ENCODE data around the gene LDLRAD4. TPM values are rescaled to one million over a fixed set of nuclear protein-coding genes. Genes with fewer than 3 reads are reported as not detected.
A peak's percentile ranks its signal among the peaks of the same experiment; 100 is the strongest.

LDLRAD4 gene
- total RNA-seq, 2 experiments from 2014 or later, result 37.3 to 38.5 TPM

GRCh38 chr18:13264091-13265007 lies 45.8 kb downstream of the LDLRAD4 start:
- no peak for DNase-seq
- no peaks in the 10 kb centered on the region for H3K36me3 Mint-ChIP-seq (ENCODE audit: low read depth)
- intact Hi-C loops (cut with micrococcal nuclease), result loop anchor here (5.0 kb wide), 4 partner anchors 47 to 303 kb away; partner anchors contain the start of gene LDLRAD4
- H3K9me3 Mint-ChIP-seq, result no peaks in the 10 kb centered on the region
- no peak for TF ChIP-seq CTCF (IDR thresholded peaks at IDR 0.05)
- no peak for ATAC-seq
- H3K4me1 Mint-ChIP-seq (ENCODE audit: low read depth), result peaks cover 73% of the 10 kb centered on the region
- CTCF ChIA-PET, result interaction anchor here (1.1 to 4.0 kb wide), 5 partner anchors 26 to 151 kb away, joined by 3 to 16 read pairs (median 4); no protein-coding TSS in a partner anchor
- H3K4me3 Mint-ChIP-seq, result no peak overlapping the region
- POLR2A ChIA-PET, result interaction anchor here (0.6 to 6.8 kb wide), 5 partner anchors 13 to 193 kb away, joined by 3 to 60 read pairs (median 7); partner anchors contain the start of gene LDLRAD4
- H3K27ac Mint-ChIP-seq, result peak overlapping the region; percentile 93
- H3K27me3 Mint-ChIP-seq, result no peaks in the 10 kb centered on the region

- Mint-ChIP-seq H3K36me3 (ENCODE audit: low read depth) (no peaks in the 10 kb centered on the region), H3K27ac (peak overlapping the region; percentile 93), H3K4me3 (peak overlapping the region; percentile 65), H3K9me3 (no peaks in the 10 kb centered on the region), H3K27me3 (no peaks in the 10 kb centered on the region), H3K4me1 (ENCODE audit: low read depth) (peaks cover 77% of the 10 kb centered on the region)
- ChIA-PET CTCF (interaction anchor here (0.6 to 4.0 kb wide), 10 partner anchors 10 to 347 kb away, joined by 3 to 16 read pairs (median 4); no protein-coding TSS in a partner anchor), POLR2A (interaction anchor here (0.6 to 6.8 kb wide), 13 partner anchors 12 to 461 kb away, joined by 3 to 60 read pairs (median 5); partner anchors contain the start of genes FAM210A and LDLRAD4)
- TF ChIP-seq CTCF (IDR thresholded peaks at IDR 0.05), result no peak
- intact Hi-C loops (cut with micrococcal nuclease), result loop anchor here (5.0 kb wide), 4 partner anchors 47 to 302 kb away; partner anchors contain the start of gene LDLRAD4
- ATAC-seq (peak; percentile 66), DNase-seq (peak; percentile 84)
These were observed 46.7 kb downstream of the LDLRAD4 start for GRCh38 chr18:13265008-13265910.

GRCh38 chr18:13265911-13266217 lies 47.3 kb downstream of the LDLRAD4 start:
- ATAC-seq, result peak; percentile 7
- intact Hi-C loops (cut with micrococcal nuclease), result loop anchor here (5.0 kb wide), 4 partner anchors 46 to 301 kb away; partner anchors contain the start of gene LDLRAD4
- peak overlapping the region; percentile 93 for H3K27ac Mint-ChIP-seq
- CTCF ChIA-PET, result interaction anchor here (0.7 to 4.0 kb wide), 9 partner anchors 9 to 347 kb away, joined by 3 to 16 read pairs (median 3); no protein-coding TSS in a partner anchor
- peaks cover 76% of the 10 kb centered on the region for H3K4me1 Mint-ChIP-seq (ENCODE audit: low read depth)
- H3K27me3 Mint-ChIP-seq, result no peaks in the 10 kb centered on the region
- TF ChIP-seq CTCF (IDR thresholded peaks at IDR 0.05), result no peak
- no peaks in the 10 kb centered on the region for H3K36me3 Mint-ChIP-seq (ENCODE audit: low read depth)
- peak overlapping the region; percentile 65 for H3K4me3 Mint-ChIP-seq
- POLR2A ChIA-PET, result interaction anchor here (0.6 to 6.8 kb wide), 12 partner anchors 12 to 460 kb away, joined by 3 to 60 read pairs (median 5); partner anchors contain the start of genes FAM210A and LDLRAD4
- peak; percentile 34 for DNase-seq
- no peaks in the 10 kb centered on the region for H3K9me3 Mint-ChIP-seq

GRCh38 chr18:13266218-13267100 lies 47.9 kb downstream of the LDLRAD4 start:
- ChIA-PET CTCF (interaction anchor here (0.7 to 4.0 kb wide), 12 partner anchors 9 to 346 kb away, joined by 3 to 16 read pairs (median 4); no protein-coding TSS in a partner anchor), POLR2A (interaction anchor here (0.8 to 6.8 kb wide), 12 partner anchors 11 to 301 kb away, joined by 3 to 60 read pairs (median 5); partner anchors contain the start of gene LDLRAD4)
- no peaks in the 10 kb centered on the region for H3K9me3 Mint-ChIP-seq
- peak; percentile 72 for DNase-seq
- peak overlapping the region; percentile 65 for H3K4me3 Mint-ChIP-seq
- no peak for TF ChIP-seq CTCF (IDR thresholded peaks at IDR 0.05)
- ATAC-seq, result peak; percentile 74
- H3K36me3 Mint-ChIP-seq (ENCODE audit: low read depth), result no peaks in the 10 kb centered on the region
- H3K27ac Mint-ChIP-seq, result peak overlapping the region; percentile 93
- peaks cover 74% of the 10 kb centered on the region for H3K4me1 Mint-ChIP-seq (ENCODE audit: low read depth)
- no peaks in the 10 kb centered on the region for H3K27me3 Mint-ChIP-seq
- intact Hi-C loops (cut with micrococcal nuclease), result loop anchor here (5.0 kb wide), 4 partner anchors 46 to 301 kb away; partner anchors contain the start of gene LDLRAD4
